ENCODE measurements around the gene DYRK1B.

- TF ChIP-seq, protein P1, sequence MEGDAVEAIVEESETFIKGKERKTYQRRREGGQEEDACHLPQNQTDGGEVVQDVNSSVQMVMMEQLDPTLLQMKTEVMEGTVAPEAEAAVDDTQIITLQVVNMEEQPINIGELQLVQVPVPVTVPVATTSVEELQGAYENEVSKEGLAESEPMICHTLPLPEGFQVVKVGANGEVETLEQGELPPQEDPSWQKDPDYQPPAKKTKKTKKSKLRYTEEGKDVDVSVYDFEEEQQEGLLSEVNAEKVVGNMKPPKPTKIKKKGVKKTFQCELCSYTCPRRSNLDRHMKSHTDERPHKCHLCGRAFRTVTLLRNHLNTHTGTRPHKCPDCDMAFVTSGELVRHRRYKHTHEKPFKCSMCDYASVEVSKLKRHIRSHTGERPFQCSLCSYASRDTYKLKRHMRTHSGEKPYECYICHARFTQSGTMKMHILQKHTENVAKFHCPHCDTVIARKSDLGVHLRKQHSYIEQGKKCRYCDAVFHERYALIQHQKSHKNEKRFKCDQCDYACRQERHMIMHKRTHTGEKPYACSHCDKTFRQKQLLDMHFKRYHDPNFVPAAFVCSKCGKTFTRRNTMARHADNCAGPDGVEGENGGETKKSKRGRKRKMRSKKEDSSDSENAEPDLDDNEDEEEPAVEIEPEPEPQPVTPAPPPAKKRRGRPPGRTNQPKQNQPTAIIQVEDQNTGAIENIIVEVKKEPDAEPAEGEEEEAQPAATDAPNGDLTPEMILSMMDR (conservative IDR thresholded peaks at IDR 0.05 in 1 of 2, IDR thresholded peaks at IDR 0.05 in 1 of 2; ENCODE audit: low read depth in 1 of 2, low read length in 2 of 2) = no peak
- TF ChIP-seq EZH2 (IDR thresholded peaks at IDR 0.05; ENCODE audit: low read length, missing control alignments) = no peak
Observed at GRCh38 chr19:39827216-39827615, 6.7 kb downstream of the DYRK1B start.
